Sigmoid colon (tissue), 7 donors: ENCODE data around the gene SINHCAF. TPM values are rescaled to one million over a fixed set of nuclear protein-coding genes. Genes with fewer than 3 reads are reported as not detected.
A peak's percentile ranks its signal among the peaks of the same experiment; 100 is the strongest.
"Not testable (repeated sequence)": the region's sequence is repeated elsewhere in the genome, so short reads cannot be mapped to it uniquely, and the experiment has no call there.

Experiments
- DNase-seq: peaks from one replicate; pipeline ENCODE4 v3.0.0-alpha.2; 2019
- H3K27ac ChIP-seq, 4 donors: fragments of 200-600 bp; sonication (generic); one replicate each; pipeline ENCODE4 v1.5.1; 2016 to 2019; ENCODE audit warnings: mild to moderate bottlenecking in 1 of 4
- H3K27me3 ChIP-seq, 3 donors: fragments of 200-600 bp; sonication (generic); one replicate each; pipeline ENCODE4 v1.5.1; 2019; ENCODE audit warnings: mild to moderate bottlenecking in 1 of 3
- H3K36me3 ChIP-seq, 4 donors: fragments of 200-600 bp; sonication (generic); one replicate each; pipeline ENCODE4 v1.5.1; 2016 to 2019
- H3K4me1 ChIP-seq, 4 donors: fragments of 200-600 bp; sonication (generic); one replicate each; pipeline ENCODE4 v1.5.1; 2017 to 2019
- H3K4me3 ChIP-seq, 4 donors: fragments of 200-600 bp; sonication (generic); one replicate each; pipeline ENCODE4 v1.5.1; 2017 to 2019; ENCODE audit warnings: mild to moderate bottlenecking in 2 of 4, moderate library complexity in 1 of 4
- H3K9me3 ChIP-seq, 4 donors: fragments of 200-600 bp in 3 of 4; sonication (generic) in 3 of 4; one replicate each; pipeline versions ENCODE4 v1.5.1 to v1.6.1; 2013 to 2019
- EP300 ChIP-seq, 4 donors: sonication (generic); formaldehyde crosslinking; IDR thresholded peaks; one replicate each; pipeline ENCODE4 v1.6.1; 2017; ENCODE audit warnings: antibody characterized with exemption in 4 of 4
- POLR2A ChIP-seq, 2 donors: fragments of 450-650 bp; IDR thresholded peaks; one replicate each; pipeline ENCODE4 v1.6.1; 2016; ENCODE audit warnings: antibody characterized with exemption in 2 of 2, mild to moderate bottlenecking in 2 of 2, moderate library complexity in 2 of 2
- POLR2AphosphoS5 ChIP-seq, 4 donors: sonication (generic); formaldehyde crosslinking; IDR thresholded peaks; one replicate each; pipeline ENCODE4 v1.6.1; 2017; ENCODE audit warnings: antibody characterized with exemption in 4 of 4
- WGBS, 2 donors: extraction: QIAGEN DNeasy Blood & Tissue Kit; methylation state at CpG; one replicate each; pipeline ENCODE4 v1.1.7; 2013; 5-methylcytosine and 5-hydroxymethylcytosine counted together
- intact Hi-C: fragments of 100-400 bp; cut with DNase I; formaldehyde crosslinking; loops from one replicate; pipeline ENCODE4 v1.15.1; 2023
- polyA plus RNA-seq, 3 donors: library from polyadenylated mRNA; stranded (reverse); fragments of 200-250 nt; gene quantifications; one replicate each; pipeline ENCODE4 v1.2.3, GENCODE V29; 2013
- total RNA-seq, 4 donors: library from RNA; depleted of rRNA; stranded (reverse); fragments of >200 nt; gene quantifications; one replicate each; pipeline ENCODE4 v1.1.0, GENCODE V29; 2016
- TF ChIP-seq, protein P1 (sequence below), 4 experiments: fragments of 450-650 bp in 3 of 4; fragments of 200-600 bp in 1 of 4; IDR thresholded peaks; one replicate each; pipeline ENCODE4 v1.5.1; 2016 to 2019; ENCODE audit warnings: antibody characterized with exemption in 4 of 4, mild to moderate bottlenecking in 3 of 4, moderate library complexity in 2 of 4
- donor health status: healthy with polysubstance abuse.
- donor health status: Bipolar disorder and iron deficiency.
- donor health status: healthy.

SINHCAF gene
- total and polyA plus RNA-seq, 7 donors = 31.1 to 68.4 (median 51.7) TPM

DNA sequence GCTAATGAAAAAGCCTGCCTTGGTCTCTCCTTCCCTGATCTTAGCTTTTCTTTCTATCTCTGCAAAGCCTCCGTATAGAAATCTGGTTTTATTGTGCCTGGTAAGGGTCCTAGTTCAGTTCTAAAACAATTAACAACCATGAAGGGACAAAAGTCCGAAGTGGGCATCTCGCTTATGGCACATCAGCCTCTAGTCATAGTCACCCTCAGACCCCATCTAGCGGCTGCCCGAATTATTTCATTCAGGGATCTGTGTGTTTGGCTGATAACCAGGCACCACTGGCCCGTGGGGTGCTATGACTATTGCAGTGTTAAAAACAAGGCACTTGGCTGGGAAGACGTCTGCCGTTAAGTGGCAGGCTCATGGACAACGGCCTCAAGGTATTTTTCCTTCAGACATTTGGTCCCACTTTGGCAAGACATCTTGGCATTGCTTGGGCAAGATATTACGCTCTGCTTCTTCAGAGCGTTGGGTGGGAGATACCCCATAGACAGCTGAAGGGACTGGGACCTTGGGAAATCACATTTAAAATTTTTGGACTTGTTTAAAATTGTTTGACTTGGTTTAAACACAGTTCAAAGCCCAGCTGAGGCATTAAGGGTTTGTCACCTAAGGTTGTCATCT, 87.1 kb downstream of the SINHCAF start:
- Histone ChIP-seq H3K27ac (no peak overlapping the region), H3K36me3 (no peaks in the 10 kb centered on the region), H3K4me3 (no peak overlapping the region), H3K27me3 (peaks cover 0 to 17% (median 0%) of the 10 kb centered on the region in 3 donors), H3K4me1 (peaks cover 0 to 6% (median 0%) of the 10 kb centered on the region in 4 donors), H3K9me3 (no peaks in the 10 kb centered on the region)
- 18 to 22% methylated on average over 11 of the region's 11 CpGs for WGBS, 2 donors
- TF ChIP-seq, protein P1, sequence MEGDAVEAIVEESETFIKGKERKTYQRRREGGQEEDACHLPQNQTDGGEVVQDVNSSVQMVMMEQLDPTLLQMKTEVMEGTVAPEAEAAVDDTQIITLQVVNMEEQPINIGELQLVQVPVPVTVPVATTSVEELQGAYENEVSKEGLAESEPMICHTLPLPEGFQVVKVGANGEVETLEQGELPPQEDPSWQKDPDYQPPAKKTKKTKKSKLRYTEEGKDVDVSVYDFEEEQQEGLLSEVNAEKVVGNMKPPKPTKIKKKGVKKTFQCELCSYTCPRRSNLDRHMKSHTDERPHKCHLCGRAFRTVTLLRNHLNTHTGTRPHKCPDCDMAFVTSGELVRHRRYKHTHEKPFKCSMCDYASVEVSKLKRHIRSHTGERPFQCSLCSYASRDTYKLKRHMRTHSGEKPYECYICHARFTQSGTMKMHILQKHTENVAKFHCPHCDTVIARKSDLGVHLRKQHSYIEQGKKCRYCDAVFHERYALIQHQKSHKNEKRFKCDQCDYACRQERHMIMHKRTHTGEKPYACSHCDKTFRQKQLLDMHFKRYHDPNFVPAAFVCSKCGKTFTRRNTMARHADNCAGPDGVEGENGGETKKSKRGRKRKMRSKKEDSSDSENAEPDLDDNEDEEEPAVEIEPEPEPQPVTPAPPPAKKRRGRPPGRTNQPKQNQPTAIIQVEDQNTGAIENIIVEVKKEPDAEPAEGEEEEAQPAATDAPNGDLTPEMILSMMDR (IDR thresholded peaks at IDR 0.05) = peak in 3 of 4 experiments; percentile 51 to 74 (median 56)
- TF ChIP-seq POLR2AphosphoS5 (IDR thresholded peaks at IDR 0.05) = no peak
- intact Hi-C loops = loop anchor here (5.0 kb wide), 1 partner anchor 392 kb away; no protein-coding TSS in a partner anchor
- no peak for DNase-seq

DNA sequence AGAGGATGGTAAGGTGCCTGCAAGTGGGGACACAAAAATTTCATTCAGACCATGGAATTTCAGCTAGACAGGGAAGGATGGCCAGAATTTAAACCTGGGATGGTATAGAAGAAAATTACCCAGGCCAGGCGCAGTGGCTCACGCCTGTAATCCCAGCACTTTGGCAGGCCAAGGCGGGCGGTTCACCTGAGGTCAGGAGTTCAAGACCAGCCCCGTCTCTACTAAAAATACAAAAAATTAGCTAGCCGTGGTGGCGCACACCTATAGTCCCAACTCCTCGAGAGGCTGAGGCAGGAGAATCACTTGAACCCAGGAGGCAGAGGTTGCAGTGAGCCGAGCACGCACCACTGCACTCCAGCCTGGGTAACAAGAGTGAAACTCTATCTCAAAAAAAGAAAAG, 87.6 kb downstream of the SINHCAF start:
- not testable (repeated sequence) for DNase-seq, H3K4me3 ChIP-seq, H3K36me3 ChIP-seq, H3K9me3 ChIP-seq, H3K4me1 ChIP-seq, H3K27ac ChIP-seq
- intact Hi-C loops = loop anchor here (5.0 kb wide), 1 partner anchor 391 kb away; no protein-coding TSS in a partner anchor
- H3K27me3 ChIP-seq = peaks cover 0 to 17% (median 0%) of the 10 kb centered on the region in 3 donors
- 39 to 73% methylated on average over 10 of the region's 10 CpGs for WGBS, 2 donors

DNA sequence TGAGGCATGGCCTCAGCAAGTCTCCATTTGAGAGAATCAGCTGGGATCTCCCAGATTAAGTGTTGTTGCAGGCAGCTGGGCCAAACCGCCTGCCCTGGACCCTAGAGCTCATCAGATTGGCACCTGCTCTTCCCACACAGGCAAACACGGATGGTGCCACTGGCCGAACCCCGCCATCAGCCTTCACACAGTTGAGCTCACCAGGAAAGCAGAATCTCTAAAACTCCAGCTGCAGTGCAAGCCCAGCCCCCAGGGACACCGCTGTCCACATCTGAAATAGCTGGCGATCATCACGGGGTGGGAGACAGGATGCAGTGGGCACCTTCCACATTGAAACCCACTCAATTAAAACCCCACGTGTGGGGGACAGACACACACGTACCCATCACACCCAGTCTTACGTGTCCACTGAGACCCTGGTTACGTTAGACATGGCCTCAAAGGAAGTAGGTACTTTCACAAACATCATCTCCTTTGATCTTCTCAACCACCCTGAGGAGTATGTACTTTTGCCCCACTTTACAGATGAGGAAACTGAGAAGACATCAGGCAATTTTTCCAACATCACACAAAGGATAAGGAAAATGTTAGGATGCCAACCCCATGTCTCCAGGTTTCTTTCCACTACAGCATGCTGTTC, 88.8 kb downstream of the SINHCAF start:
- WGBS, 2 donors = 76 to 89% methylated on average over 11 of the region's 11 CpGs
- intact Hi-C loops = loop anchor here (5.0 kb wide), 1 partner anchor 390 kb away; no protein-coding TSS in a partner anchor
- DNase-seq = no peak
- Histone ChIP-seq H3K36me3 (no peaks in the 10 kb centered on the region), H3K27ac (no peak overlapping the region), H3K9me3 (no peaks in the 10 kb centered on the region), H3K4me1 (peaks cover 0 to 6% (median 0%) of the 10 kb centered on the region in 4 donors), H3K4me3 (no peak overlapping the region), H3K27me3 (peaks cover 0 to 17% (median 0%) of the 10 kb centered on the region in 3 donors)
- TF ChIP-seq POLR2AphosphoS5 (IDR thresholded peaks at IDR 0.05) (no peak), POLR2A (IDR thresholded peaks at IDR 0.05) (no peak), EP300 (IDR thresholded peaks at IDR 0.05) (no peak)
- TF ChIP-seq, protein P1 (IDR thresholded peaks at IDR 0.05) = no peak

DNA sequence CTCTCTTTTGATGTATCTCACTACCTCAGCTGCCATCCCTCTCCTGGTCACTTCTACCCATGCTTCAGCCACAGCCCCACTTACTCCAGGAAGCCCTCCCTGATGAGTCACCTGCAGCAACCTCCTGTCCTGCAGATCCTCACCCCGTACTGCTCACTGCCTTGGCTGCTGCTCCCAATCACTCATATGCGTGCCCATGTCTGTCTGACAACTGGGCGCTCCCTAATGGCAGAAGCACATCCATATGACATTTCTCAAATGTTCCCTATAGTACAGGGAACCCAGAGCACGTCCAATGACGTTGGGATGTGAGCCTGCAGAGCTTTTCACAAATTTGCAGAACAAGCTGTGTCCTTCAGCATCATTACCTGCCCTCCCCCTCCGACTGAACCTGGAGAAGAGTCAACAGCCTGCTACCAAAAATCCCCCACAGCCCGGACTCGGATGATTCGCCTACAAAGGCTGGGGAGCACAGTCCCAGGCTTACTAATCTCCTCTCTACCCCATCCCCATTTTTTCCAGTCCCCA, 90.0 kb downstream of the SINHCAF start:
- 83% methylated on average over 9 of the region's 9 CpGs for WGBS, 2 donors
- Histone ChIP-seq H3K36me3 (no peaks in the 10 kb centered on the region), H3K9me3 (no peaks in the 10 kb centered on the region), H3K27me3 (peaks cover 0 to 17% (median 0%) of the 10 kb centered on the region in 3 donors), H3K4me1 (peaks cover 0 to 6% (median 0%) of the 10 kb centered on the region in 4 donors), H3K27ac (no peak overlapping the region), H3K4me3 (no peak overlapping the region)
- DNase-seq = no peak
- TF ChIP-seq, protein P1 (IDR thresholded peaks at IDR 0.05) = no peak
- TF ChIP-seq POLR2AphosphoS5 (IDR thresholded peaks at IDR 0.05) (no peak), POLR2A (IDR thresholded peaks at IDR 0.05) (no peak), EP300 (IDR thresholded peaks at IDR 0.05) (no peak)
- intact Hi-C loops = loop anchor here (5.0 kb wide), 1 partner anchor 389 kb away; no protein-coding TSS in a partner anchor
